ENCODE measurements around the gene NAA15. TPM values are rescaled to one million over a fixed set of nuclear protein-coding genes. Genes with fewer than 3 reads are reported as not detected.
"Not testable (repeated sequence)": the region's sequence is repeated elsewhere in the genome, so short reads cannot be mapped to it uniquely, and the experiment has no call there.

Gene NAA15
- total and polyA plus RNA-seq, 2 of the 8 experiments (the other 6 are each of a cell fraction or from before 2014, with no cell fraction given) = 9.7 to 124 TPM

DNA sequence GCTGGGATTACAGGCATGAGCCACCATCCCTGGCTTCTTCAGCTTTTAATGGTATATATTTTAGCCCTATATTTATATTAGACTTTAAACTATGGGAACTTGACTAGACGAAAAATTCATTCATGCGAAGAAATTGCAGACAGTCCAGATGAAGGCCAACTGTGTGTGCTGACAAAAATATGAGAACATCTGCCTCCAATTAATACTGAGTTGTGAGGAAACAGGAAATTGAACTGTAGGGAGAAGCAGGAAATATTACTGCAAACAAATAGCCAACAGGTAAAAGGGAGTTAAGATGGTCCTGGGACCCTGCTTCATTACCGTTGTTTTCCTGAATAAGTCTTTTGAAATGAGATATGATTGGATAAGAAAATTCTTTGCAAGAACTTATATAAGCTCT lies 47.6 kb upstream of the NAA15 start (continued):
- TF ChIP-seq CHD1 (IDR thresholded peaks at IDR 0.05; ENCODE audit: low read depth, low read length) (no peak), BRCA1 (IDR thresholded peaks at IDR 0.05; ENCODE audit: low read depth, low read length) (no peak), BACH1 (IDR thresholded peaks at IDR 0.05; ENCODE audit: low read length) (no peak), TAF1 (IDR thresholded peaks at IDR 0.05; ENCODE audit: low read depth, low read length) (no peak), HDAC6 (IDR thresholded peaks at IDR 0.05; ENCODE audit: low read depth, low read length) (no peak), SIRT6 (IDR thresholded peaks at IDR 0.05; ENCODE audit: low read length) (no peak)

DNA sequence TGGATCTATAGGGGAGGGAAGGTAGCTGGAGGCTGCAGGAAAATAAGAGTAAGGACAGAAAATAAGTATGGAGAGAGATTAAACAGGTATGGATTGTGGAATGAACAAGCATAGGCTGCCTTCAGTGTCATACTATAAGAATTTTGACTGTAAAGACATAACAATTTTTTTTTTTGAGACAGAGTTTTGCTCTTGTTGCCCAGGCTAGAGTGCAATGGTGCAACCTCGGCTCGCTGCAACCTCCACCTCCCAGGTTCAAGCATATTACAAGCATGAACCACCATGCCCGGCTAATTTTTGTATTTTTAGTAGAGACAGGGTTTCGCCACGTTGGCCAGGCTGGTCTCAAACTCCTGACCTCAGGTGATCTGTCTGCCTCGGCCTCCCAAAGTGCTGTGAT lies 45.7 kb upstream of the NAA15 start:
- H3K4me2 ChIP-seq (ENCODE audit: insufficient read depth in 1 of 2, low read depth in 2 of 2, low read length in 2 of 2); H2BK12ac ChIP-seq (ENCODE audit: low read depth, low read length); H3K79me2 ChIP-seq (ENCODE audit: control insufficient read depth in 1 of 2, insufficient read depth in 2 of 2, low read length in 2 of 2); H3K4ac ChIP-seq (replicated peaks; ENCODE audit: insufficient read length, low read depth, low read length); H2BK20ac ChIP-seq (ENCODE audit: low read length); H3K23me2 ChIP-seq (ENCODE audit: low read depth, low read length); H4K91ac ChIP-seq (replicated peaks; ENCODE audit: insufficient read length, low read length); H4K8ac ChIP-seq (ENCODE audit: extremely low read depth, insufficient read depth, low read length); H3K56ac ChIP-seq (replicated peaks; ENCODE audit: insufficient read length, low read depth, low read length); H3K23ac ChIP-seq (ENCODE audit: insufficient read length); H3K4me3 ChIP-seq (ENCODE audit: extremely low read depth in 1 of 4, insufficient read depth in 2 of 4, low read depth in 3 of 4, low read length in 4 of 4); H3K36me3 ChIP-seq (ENCODE audit: control insufficient read depth in 2 of 4, insufficient read depth in 4 of 4, low read length in 3 of 4); FAIRE-seq; H2BK120ac ChIP-seq (replicated peaks; ENCODE audit: low read depth, low read length); H4K5ac ChIP-seq (ENCODE audit: insufficient read length, low read depth, low read length); H2AK5ac ChIP-seq (ENCODE audit: low read depth, low read length); H3K9me3 ChIP-seq (ENCODE audit: insufficient read depth in 2 of 2, low read depth in 1 of 2, low read length in 1 of 2); H3K79me1 ChIP-seq (ENCODE audit: low read depth, low read length); H3K18ac ChIP-seq (ENCODE audit: extremely low read depth, low read length); H3K4me1 ChIP-seq (replicated peaks in 1 of 4; ENCODE audit: control insufficient read depth in 3 of 4, insufficient read depth in 4 of 4, low read length in 3 of 4); H2BK15ac ChIP-seq (ENCODE audit: low read length); H3K27me3 ChIP-seq (replicated peaks in 1 of 4; ENCODE audit: control insufficient read depth in 3 of 4, extremely low read depth in 1 of 4, insufficient read depth in 3 of 4, low read length in 3 of 4); H3K14ac ChIP-seq (ENCODE audit: insufficient read length); H2AFZ ChIP-seq (ENCODE audit: low read length); H4K20me1 ChIP-seq (replicated peaks in 1 of 2; ENCODE audit: control insufficient read depth in 1 of 2, insufficient read depth in 2 of 2, low read length in 2 of 2); H3K9ac ChIP-seq (replicated peaks in 1 of 4; ENCODE audit: extremely low read depth in 1 of 4, low read depth in 3 of 4, low read length in 3 of 4); DNase-seq (ENCODE audit: low read depth in 1 of 2, low spot score in 2 of 2); H2BK5ac ChIP-seq (ENCODE audit: low read depth, low read length); H3K27ac ChIP-seq (ENCODE audit: low read depth, low read length): not testable (repeated sequence)
- ChIA-PET POLR2A (ENCODE audit: partially characterized antibody) (interaction anchor here (1.3 to 1.9 kb wide), 2 partner anchors 11 to 14 kb away, joined by 5 to 6 read pairs; no protein-coding TSS in a partner anchor), CTCF (ENCODE audit: partially characterized antibody) (interaction anchor here (0.8 to 2.9 kb wide), 6 partner anchors 14 to 57 kb away, joined by 3 to 6 read pairs (median 4); partner anchors contain the start of gene NAA15)
- 95% methylated on average over 6 of the region's 6 CpGs; no CpG with 5 or more reads in 1 of the 2 experiments for WGBS, 2 experiments (ENCODE audit: extremely low coverage in 1 of 2, insufficient coverage in 1 of 2, insufficient read length in 1 of 2, insufficient replicate concordance in 2 of 2, low coverage in 1 of 2, low lambda C conversion rate in 2 of 2, missing lambda C conversion rate in 1 of 2)

Measured in H1 (cell line).